ENCODE results near the gene SLC19A1.
"Not testable (repeated sequence)": the region's sequence is repeated elsewhere in the genome, so short reads cannot be mapped to it uniquely, and the experiment has no call there.

The SLC19A1 gene

GRCh38 chr21:45532826-45533360 lies 9.3 kb downstream of the SLC19A1 start:
- DNase-seq, result no peak

GRCh38 chr21:45531393-45532215 lies 10.6 kb downstream of the SLC19A1 start:
- no peak for DNase-seq

GRCh38 chr21:45531114-45531392 lies 11.2 kb downstream of the SLC19A1 start:
- not testable (repeated sequence) for DNase-seq

- DNase-seq, result no peak
Observed at GRCh38 chr21:45530423-45531113, 11.7 kb downstream of the SLC19A1 start.

GRCh38 chr21:45529785-45530422 lies 12.3 kb downstream of the SLC19A1 start:
- DNase-seq, result no peak

- DNase-seq, result no peak
Observed at GRCh38 chr21:45528981-45529784, 13.1 kb downstream of the SLC19A1 start.

GRCh38 chr21:45528028-45528705 lies 14.1 kb downstream of the SLC19A1 start:
- DNase-seq, result no peak

GRCh38 chr21:45527151-45527999 lies 14.9 kb downstream of the SLC19A1 start:
- not testable (repeated sequence) for DNase-seq

- DNase-seq, result no peak
Observed at GRCh38 chr21:45525910-45526306, 16.3 kb downstream of the SLC19A1 start.

GRCh38 chr21:45525153-45525909 lies 16.9 kb downstream of the SLC19A1 start:
- DNase-seq, result no peak

GRCh38 chr21:45524756-45525152 lies 17.5 kb downstream of the SLC19A1 start:
- DNase-seq, result no peak

- DNase-seq, result no peak
Observed at GRCh38 chr21:45523411-45524101, 18.7 kb downstream of the SLC19A1 start.

GRCh38 chr21:45522986-45523385 lies 19.3 kb downstream of the SLC19A1 start:
- DNase-seq, result no peak

GRCh38 chr21:45522381-45522780 lies 19.9 kb downstream of the SLC19A1 start:
- DNase-seq, result no peak

GRCh38 chr21:45521241-45521640 lies 21.0 kb downstream of the SLC19A1 start:
- no peak for DNase-seq

GRCh38 chr21:45519182-45519581 lies 23.1 kb downstream of the SLC19A1 start:
- DNase-seq, result no peak

- no peak for DNase-seq
Observed at GRCh38 chr21:45518742-45519141, 23.5 kb downstream of the SLC19A1 start.

GRCh38 chr21:45517249-45518065 lies 24.8 kb downstream of the SLC19A1 start:
- peak; percentile 8 for DNase-seq

GRCh38 chr21:45516671-45517151 lies 25.5 kb downstream of the SLC19A1 start:
- no peak for DNase-seq

Data from HCEC 1CT (cell line).